MCF 10A (cell line): Measurements from ENCODE around the gene TMEM147. TPM values are rescaled to one million over a fixed set of nuclear protein-coding genes. Genes with fewer than 3 reads are reported as not detected.

Experiments used
- BruUV-seq: library from RNA; stranded (reverse); fragments of 400-500 nt; replicated peaks from 2 replicates; lab custom pipeline; 2021; lab: Mats Ljungman, UMichigan
- CTCF ChIA-PET: fragments of 300-600 bp; sonication (Branson Sonifier 250); formaldehyde crosslinking; extraction: SDS; loops from one replicate; lab custom pipeline; 2021; ENCODE audit warnings: antibody characterized with exemption, inconsistent platforms; lab: Yijun Ruan, JAX
- POLR2A ChIA-PET: fragments of 300-600, 350-650 bp; sonication (Branson Sonifier 250); formaldehyde crosslinking; extraction: SDS; loops from one replicate; lab custom pipeline; 2020; ENCODE audit warnings: antibody characterized with exemption, inconsistent platforms; lab: Yijun Ruan, JAX
- DNase-seq: peaks from one replicate; pipeline ENCODE4 v3.0.0-alpha.2; 2018; ENCODE audit not compliant: unreplicated experiment
- H3K27ac Mint-ChIP-seq: one replicate; pipeline ENCODE4 v1.8.0; 2022; ENCODE audit warnings: mild to moderate bottlenecking, low read depth, mixed read lengths; ENCODE audit not compliant: unreplicated experiment
- H3K27me3 Mint-ChIP-seq: one replicate; pipeline ENCODE4 v1.8.0; 2022; ENCODE audit warnings: mixed read lengths; ENCODE audit not compliant: insufficient read depth, unreplicated experiment
- H3K36me3 Mint-ChIP-seq: one replicate; pipeline ENCODE4 v1.8.0; 2022; ENCODE audit warnings: mild to moderate bottlenecking, moderate library complexity, mixed read lengths; ENCODE audit not compliant: insufficient read depth, unreplicated experiment
- H3K4me1 Mint-ChIP-seq: one replicate; pipeline ENCODE4 v1.8.0; 2022; ENCODE audit warnings: mixed read lengths; ENCODE audit not compliant: insufficient read depth, unreplicated experiment
- H3K4me3 Mint-ChIP-seq: one replicate; pipeline ENCODE4 v1.8.0; 2022; ENCODE audit warnings: mild to moderate bottlenecking, moderate library complexity, mixed read lengths; ENCODE audit not compliant: unreplicated experiment
- H3K9me3 Mint-ChIP-seq: one replicate; pipeline ENCODE4 v1.8.0; 2022; ENCODE audit warnings: mixed read lengths; ENCODE audit not compliant: unreplicated experiment
- CTCF ChIP-seq: fragments of 200-600 bp; IDR thresholded peaks from one replicate; pipeline ENCODE4 v1.8.0; 2022; ENCODE audit warnings: antibody characterized with exemption, mild to moderate bottlenecking; ENCODE audit not compliant: unreplicated experiment
- intact Hi-C: fragments of 100-400 bp; cut with micrococcal nuclease; formaldehyde crosslinking; loops from 2 replicates; pipeline ENCODE4 v1.14.1; 2022
- total RNA-seq: library from RNA; stranded (reverse); gene quantifications from 2 replicates; pipeline ENCODE4 v1.2.3, GENCODE V29; 2022

The TMEM147 gene
- total RNA-seq, 1 experiment from 2014 or later = 110 TPM

GRCh38 chr19:35533822-35534392, 11.5 kb upstream of the TMEM147 start:
- no peaks in the 10 kb centered on the region for H3K9me3 Mint-ChIP-seq
- TF ChIP-seq CTCF = no peak
- H3K27me3 Mint-ChIP-seq = peaks cover 24% of the 10 kb centered on the region
- no peak for DNase-seq
- peaks cover 1% of the 10 kb centered on the region for H3K4me1 Mint-ChIP-seq
- H3K36me3 Mint-ChIP-seq = no peaks in the 10 kb centered on the region
- POLR2A ChIA-PET = no interaction called here
- no peak overlapping the region for H3K4me3 Mint-ChIP-seq
- CTCF ChIA-PET = no interaction called here
- BruUV-seq = no TSS peak
- no peak overlapping the region for H3K27ac Mint-ChIP-seq
- intact Hi-C loops = no loop called here

- no TSS peak for BruUV-seq
- Mint-ChIP-seq H3K27me3 (peaks cover 24% of the 10 kb centered on the region), H3K9me3 (no peaks in the 10 kb centered on the region), H3K27ac (no peak overlapping the region), H3K4me1 (no peaks in the 10 kb centered on the region), H3K36me3 (no peaks in the 10 kb centered on the region), H3K4me3 (no peak overlapping the region)
- intact Hi-C loops = no loop called here
- ChIA-PET POLR2A (interaction anchor here (0.7 kb wide), 1 partner anchor 270 kb away, joined by 3 read pairs; no protein-coding TSS in a partner anchor), CTCF (interaction anchor here (0.6 to 1.5 kb wide), 3 partner anchors 14 to 44 kb away, joined by 3 to 5 read pairs (median 4); no protein-coding TSS in a partner anchor)
- no peak for TF ChIP-seq CTCF
- no peak for DNase-seq
Observed at GRCh38 chr19:35534803-35535480, 10.5 kb upstream of the TMEM147 start.

GRCh38 chr19:35539314-35539713, 6.1 kb upstream of the TMEM147 start:
- ChIA-PET CTCF (no interaction called here), POLR2A (no interaction called here)
- no TSS peak for BruUV-seq
- no peak for DNase-seq
- no peak overlapping the region for H3K27ac Mint-ChIP-seq
- intact Hi-C loops = no loop called here
- peaks cover 5% of the 10 kb centered on the region for H3K4me1 Mint-ChIP-seq
- no peak overlapping the region for H3K4me3 Mint-ChIP-seq
- no peaks in the 10 kb centered on the region for H3K27me3 Mint-ChIP-seq
- H3K36me3 Mint-ChIP-seq = peaks cover 9% of the 10 kb centered on the region
- TF ChIP-seq CTCF = no peak
- no peaks in the 10 kb centered on the region for H3K9me3 Mint-ChIP-seq

GRCh38 chr19:35539850-35540249, 5.6 kb upstream of the TMEM147 start:
- H3K27me3 Mint-ChIP-seq = no peaks in the 10 kb centered on the region
- BruUV-seq = no TSS peak
- no peaks in the 10 kb centered on the region for H3K9me3 Mint-ChIP-seq
- no peak for TF ChIP-seq CTCF
- no peak overlapping the region for H3K27ac Mint-ChIP-seq
- intact Hi-C loops = no loop called here
- H3K4me1 Mint-ChIP-seq = peaks cover 8% of the 10 kb centered on the region
- ChIA-PET CTCF (interaction anchor here (0.8 kb wide), 1 partner anchor 29 kb away, joined by 5 read pairs; no protein-coding TSS in a partner anchor), POLR2A (no interaction called here)
- H3K4me3 Mint-ChIP-seq = no peak overlapping the region
- no peak for DNase-seq
- peaks cover 9% of the 10 kb centered on the region for H3K36me3 Mint-ChIP-seq
